ENCODE results near the gene NUDT8. TPM values are rescaled to one million over a fixed set of nuclear protein-coding genes. Genes with fewer than 3 reads are reported as not detected.

Gene NUDT8
- polyA plus RNA-seq, 2 of the 4 experiments (the other 2 are of a cell fraction) = 1.8 to 5.6 TPM

DNA sequence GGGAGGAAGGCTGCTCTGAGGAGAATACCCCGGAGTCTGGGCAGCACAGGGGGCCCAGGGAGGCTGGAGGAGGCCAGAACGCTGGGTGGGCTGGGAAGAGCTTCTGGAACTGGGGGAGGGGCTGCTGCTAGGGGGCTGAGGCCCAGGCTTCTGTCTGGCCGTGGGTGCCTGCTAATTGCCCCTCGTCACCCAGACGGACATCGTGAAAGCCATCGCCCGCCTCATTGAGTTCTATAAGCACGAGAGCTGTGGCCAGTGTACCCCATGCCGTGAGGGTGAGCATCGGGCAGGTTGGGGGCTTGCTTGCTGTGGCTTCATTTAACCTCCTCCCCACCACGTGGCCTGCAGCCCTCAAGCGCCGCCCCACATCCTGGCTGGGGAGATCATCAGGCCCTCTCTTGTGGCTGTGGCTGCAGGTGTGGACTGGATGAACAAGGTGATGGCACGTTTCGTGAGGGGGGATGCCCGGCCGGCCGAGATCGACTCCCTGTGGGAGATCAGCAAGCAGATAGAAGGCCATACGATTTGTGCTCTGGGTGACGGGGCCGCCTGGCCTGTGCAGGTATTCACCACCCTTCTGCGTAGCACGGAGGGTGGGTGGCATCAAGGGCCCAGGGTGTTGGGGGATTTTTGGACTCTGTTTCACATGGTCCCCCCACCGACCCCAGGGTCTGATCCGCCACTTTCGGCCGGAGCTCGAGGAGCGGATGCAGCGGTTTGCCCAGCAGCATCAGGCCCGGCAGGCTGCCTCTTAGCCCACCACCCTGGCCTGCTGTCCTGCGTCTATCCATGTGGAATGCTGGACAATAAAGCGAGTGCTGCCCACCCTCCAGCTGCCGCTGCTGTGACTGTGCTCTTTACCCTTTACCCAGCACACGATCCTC is 17.8 kb downstream of the NUDT8 start:
- no peak for ATAC-seq
- H3K27ac ChIP-seq = no peak overlapping the region
- H3K9me3 ChIP-seq = no peaks in the 10 kb centered on the region
- ChIA-PET CTCF (interaction anchor here (0.9 to 10.2 kb wide), 6 partner anchors 17 to 182 kb away, joined by 3 to 181 read pairs (median 4); partner anchors contain the start of genes GSTP1 and NUDT8), POLR2A (no interaction called here)
- 94% methylated on average over 32 of the region's 37 CpGs for WGBS (ENCODE audit: missing lambda C conversion rate)
- TF ChIP-seq SREBF2 (IDR thresholded peaks at IDR 0.05) (no peak), ESRRA (IDR thresholded peaks at IDR 0.05; ENCODE audit: borderline replicate concordance, low read length) (no peak), MYC (IDR thresholded peaks at IDR 0.05; ENCODE audit: borderline replicate concordance, low read length) (no peak), TP53 (CRISPR knock-in tag; IDR thresholded peaks at IDR 0.05) (no peak), ZFP36 (IDR thresholded peaks at IDR 0.05; ENCODE audit: borderline replicate concordance, partially characterized antibody) (no peak), CBX8 (IDR thresholded peaks at IDR 0.05) (no peak), FOXS1 (CRISPR knock-in tag; IDR thresholded peaks at IDR 0.05) (no peak), EP300 (IDR thresholded peaks at IDR 0.05) (no peak), TFCP2L1 (CRISPR knock-in tag; IDR thresholded peaks at IDR 0.05) (no peak), FOSB (CRISPR knock-in tag; IDR thresholded peaks at IDR 0.05) (no peak), CHD4 (IDR thresholded peaks at IDR 0.05; ENCODE audit: borderline replicate concordance) (no peak), JUNB (IDR thresholded peaks at IDR 0.05) (no peak), CHD2 (IDR thresholded peaks at IDR 0.05; ENCODE audit: low read length, partially characterized antibody) (no peak), PHF8 (IDR thresholded peaks at IDR 0.05; ENCODE audit: borderline replicate concordance, low read depth) (no peak)
- TF ChIP-seq, protein P1, sequence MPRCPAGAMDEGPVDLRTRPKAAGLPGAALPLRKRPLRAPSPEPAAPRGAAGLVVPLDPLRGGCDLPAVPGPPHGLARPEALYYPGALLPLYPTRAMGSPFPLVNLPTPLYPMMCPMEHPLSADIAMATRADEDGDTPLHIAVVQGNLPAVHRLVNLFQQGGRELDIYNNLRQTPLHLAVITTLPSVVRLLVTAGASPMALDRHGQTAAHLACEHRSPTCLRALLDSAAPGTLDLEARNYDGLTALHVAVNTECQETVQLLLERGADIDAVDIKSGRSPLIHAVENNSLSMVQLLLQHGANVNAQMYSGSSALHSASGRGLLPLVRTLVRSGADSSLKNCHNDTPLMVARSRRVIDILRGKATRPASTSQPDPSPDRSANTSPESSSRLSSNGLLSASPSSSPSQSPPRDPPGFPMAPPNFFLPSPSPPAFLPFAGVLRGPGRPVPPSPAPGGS (IDR thresholded peaks at IDR 0.05) = no peak
- TF ChIP-seq, protein P2, sequence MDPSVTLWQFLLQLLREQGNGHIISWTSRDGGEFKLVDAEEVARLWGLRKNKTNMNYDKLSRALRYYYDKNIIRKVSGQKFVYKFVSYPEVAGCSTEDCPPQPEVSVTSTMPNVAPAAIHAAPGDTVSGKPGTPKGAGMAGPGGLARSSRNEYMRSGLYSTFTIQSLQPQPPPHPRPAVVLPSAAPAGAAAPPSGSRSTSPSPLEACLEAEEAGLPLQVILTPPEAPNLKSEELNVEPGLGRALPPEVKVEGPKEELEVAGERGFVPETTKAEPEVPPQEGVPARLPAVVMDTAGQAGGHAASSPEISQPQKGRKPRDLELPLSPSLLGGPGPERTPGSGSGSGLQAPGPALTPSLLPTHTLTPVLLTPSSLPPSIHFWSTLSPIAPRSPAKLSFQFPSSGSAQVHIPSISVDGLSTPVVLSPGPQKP (IDR thresholded peaks at IDR 0.05; ENCODE audit: low read depth, low read length) = no peak
- TF ChIP-seq, protein P3, sequence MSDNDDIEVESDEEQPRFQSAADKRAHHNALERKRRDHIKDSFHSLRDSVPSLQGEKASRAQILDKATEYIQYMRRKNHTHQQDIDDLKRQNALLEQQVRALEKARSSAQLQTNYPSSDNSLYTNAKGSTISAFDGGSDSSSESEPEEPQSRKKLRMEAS (IDR thresholded peaks at IDR 0.05) = no peak
- TF ChIP-seq, protein P4, sequence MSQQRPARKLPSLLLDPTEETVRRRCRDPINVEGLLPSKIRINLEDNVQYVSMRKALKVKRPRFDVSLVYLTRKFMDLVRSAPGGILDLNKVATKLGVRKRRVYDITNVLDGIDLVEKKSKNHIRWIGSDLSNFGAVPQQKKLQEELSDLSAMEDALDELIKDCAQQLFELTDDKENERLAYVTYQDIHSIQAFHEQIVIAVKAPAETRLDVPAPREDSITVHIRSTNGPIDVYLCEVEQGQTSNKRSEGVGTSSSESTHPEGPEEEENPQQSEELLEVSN (IDR thresholded peaks at IDR 0.05; ENCODE audit: borderline replicate concordance, low read depth) = no peak
- TF ChIP-seq, protein P5, sequence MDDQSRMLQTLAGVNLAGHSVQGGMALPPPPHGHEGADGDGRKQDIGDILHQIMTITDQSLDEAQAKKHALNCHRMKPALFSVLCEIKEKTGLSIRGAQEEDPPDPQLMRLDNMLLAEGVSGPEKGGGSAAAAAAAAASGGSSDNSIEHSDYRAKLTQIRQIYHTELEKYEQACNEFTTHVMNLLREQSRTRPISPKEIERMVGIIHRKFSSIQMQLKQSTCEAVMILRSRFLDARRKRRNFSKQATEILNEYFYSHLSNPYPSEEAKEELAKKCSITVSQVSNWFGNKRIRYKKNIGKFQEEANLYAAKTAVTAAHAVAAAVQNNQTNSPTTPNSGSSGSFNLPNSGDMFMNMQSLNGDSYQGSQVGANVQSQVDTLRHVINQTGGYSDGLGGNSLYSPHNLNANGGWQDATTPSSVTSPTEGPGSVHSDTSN (IDR thresholded peaks at IDR 0.05) = no peak
- H3K4me3 ChIP-seq = no peak overlapping the region
- peaks cover 9% of the 10 kb centered on the region; the same call in 1 of the 3 replicates for H3K4me1 ChIP-seq
- DNase-seq (ENCODE audit: low read depth in 1 of 2, low spot score in 1 of 2) = no peak
- no peak overlapping the region for H3K4me2 ChIP-seq
- FAIRE-seq = no peak

DNA sequence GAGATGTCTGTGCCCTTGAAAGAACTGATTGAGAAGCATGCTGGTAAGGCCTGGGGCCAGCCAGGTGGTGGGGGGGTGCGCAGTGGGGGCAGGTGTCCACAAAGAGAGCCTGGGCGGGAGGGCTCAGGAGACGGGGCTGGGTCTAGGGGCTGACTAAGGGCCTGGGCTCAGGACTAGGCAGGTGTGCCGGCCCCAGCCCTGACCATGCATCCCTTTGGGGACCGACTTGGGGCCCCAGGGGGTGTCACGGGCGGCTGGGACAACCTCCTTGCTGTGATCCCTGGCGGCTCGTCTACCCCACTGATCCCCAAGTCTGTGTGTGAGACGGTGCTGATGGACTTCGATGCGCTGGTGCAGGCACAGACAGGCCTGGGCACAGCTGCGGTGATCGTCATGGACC is 18.6 kb downstream of the NUDT8 start:
- TF ChIP-seq CBX8 (IDR thresholded peaks at IDR 0.05) (no peak), KDM1A (IDR thresholded peaks at IDR 0.05; ENCODE audit: low read depth) (no peak)
- no peak overlapping the region for H3K27ac ChIP-seq
- peaks cover 11% of the 10 kb centered on the region for H3K4me1 ChIP-seq
- FAIRE-seq (no peak), DNase-seq (ENCODE audit: low read depth in 1 of 2, low spot score in 1 of 2) (no peak), ATAC-seq (no peak)
- ChIA-PET POLR2A (no interaction called here), CTCF (interaction anchor here (1.3 to 10.2 kb wide), 2 partner anchors 18 to 37 kb away, joined by 5 to 181 read pairs; partner anchors contain the start of gene NUDT8)
- no peak overlapping the region for H3K4me3 ChIP-seq
- no peak overlapping the region for H3K4me2 ChIP-seq
- H3K9me3 ChIP-seq = no peaks in the 10 kb centered on the region
- 93% methylated on average over 11 of the region's 14 CpGs for WGBS (ENCODE audit: missing lambda C conversion rate)

Data from A549 (cell line).